A549 (cell line): Measurements from ENCODE around the gene GUCA2A. TPM values are rescaled to one million over a fixed set of nuclear protein-coding genes. Genes with fewer than 3 reads are reported as not detected.

Source experiments
- ATAC-seq, 2 experiments: fragments of 200-7000 bp in 1 of 2; fragments of >200 bp in 1 of 2; cut with Nextera tagmentation in 1 of 2; cut with Tn5 transposase in 1 of 2; 3 replicates each; pipeline versions ENCODE4 v1.8.0 to v1.9.1; 2018 to 2020; ENCODE audit warnings: mild to moderate bottlenecking in 1 of 2, moderate library complexity in 1 of 2
- CTCF ChIA-PET: fragments of 300-600 bp; sonication (Branson Sonifier 250); formaldehyde crosslinking; extraction: SDS; loops from one replicate; lab custom pipeline; 2021; ENCODE audit warnings: antibody characterized with exemption, inconsistent platforms; lab: Yijun Ruan, JAX
- POLR2A ChIA-PET: fragments of 350-600 bp; formaldehyde crosslinking; extraction: SDS; loops from one replicate; lab custom pipeline; 2021; ENCODE audit warnings: antibody characterized with exemption, inconsistent platforms; lab: Yijun Ruan, JAX
- DNase-seq, 2 experiments: peaks; one replicate each; pipeline versions ENCODE4 v3.0.0 to v3.0.0-alpha.2; 2011 to 2016; ENCODE audit warnings: low read depth in 1 of 2, low spot score in 1 of 2
- FAIRE-seq: peaks from 2 replicates; lab custom pipeline; 2011; peaks lifted over from hg19 to GRCh38; lab: Jason Lieb, UNC
- H3K27ac ChIP-seq, 2 experiments: fragments of >200 bp; sonication (Bioruptor Twin); formaldehyde crosslinking; 3 replicates each; pipeline ENCODE4 v1.5.1; 2016 to 2017
- H3K4me1 ChIP-seq: fragments of >200 bp; sonication (Bioruptor Twin); formaldehyde crosslinking; 3 replicates; pipeline ENCODE4 v1.6.1; 2016
- H3K4me2 ChIP-seq: fragments of >200 bp; sonication (Bioruptor Twin); formaldehyde crosslinking; 3 replicates; pipeline ENCODE4 v1.6.1; 2016
- H3K4me3 ChIP-seq: fragments of >200 bp; sonication (Bioruptor Twin); formaldehyde crosslinking; 3 replicates; pipeline ENCODE4 v1.5.1; 2016
- H3K9me3 ChIP-seq: fragments of >200 bp; sonication (Bioruptor Twin); formaldehyde crosslinking; 3 replicates; pipeline ENCODE4 v1.6.1; 2016
- BHLHE40 ChIP-seq: IDR thresholded peaks from 2 replicates; pipeline ENCODE4 v1.6.1; 2012; ENCODE audit warnings: low read depth, low read length, inconsistent platforms
- ELK1 ChIP-seq: fragments of 150-350 bp; IDR thresholded peaks from 2 replicates; pipeline ENCODE4 v1.6.1; 2014; ENCODE audit warnings: low read depth, mild to moderate bottlenecking, low read length
- FOSL2 ChIP-seq, 2 experiments: fragments of 450-650 bp in 1 of 2; fragments of >200 bp in 1 of 2; sonication (Bioruptor Twin) in 1 of 2; formaldehyde crosslinking; IDR thresholded peaks; 2 replicates each; pipeline versions ENCODE4 v1.5.0 to v1.6.1; 2016 to 2020; ENCODE audit warnings: mild to moderate bottlenecking in 1 of 2, moderate library complexity in 1 of 2
- GATA3 ChIP-seq: IDR thresholded peaks from 2 replicates; pipeline ENCODE4 v1.6.1; 2012; ENCODE audit warnings: borderline replicate concordance
- HDAC2 ChIP-seq: fragments of 200-600 bp; sonication (generic); IDR thresholded peaks from 2 replicates; pipeline ENCODE4 v1.6.1; 2016
- HEYL ChIP-seq: fragments of 250-450 bp; sonication (Bioruptor Pico); IDR thresholded peaks from 2 replicates; pipeline ENCODE4 v1.8.0; 2021; ENCODE audit warnings: mild to moderate bottlenecking, moderate library complexity
- HOXB13 ChIP-seq: fragments of 250-450 bp; sonication (Bioruptor Pico); IDR thresholded peaks from 2 replicates; pipeline ENCODE4 v1.5.0; 2020; ENCODE audit warnings: low read depth, mild to moderate bottlenecking, moderate library complexity
- HOXB5 ChIP-seq: fragments of 250-450 bp; sonication (Bioruptor Pico); IDR thresholded peaks from 2 replicates; pipeline ENCODE4 v1.5.0; 2020; ENCODE audit warnings: mild to moderate bottlenecking, moderate library complexity
- KDM1A ChIP-seq: fragments of 200-600 bp; sonication (generic); IDR thresholded peaks from 2 replicates; pipeline ENCODE4 v1.6.1; 2016; ENCODE audit warnings: low read depth, mild to moderate bottlenecking
- KDM5A ChIP-seq: fragments of 200-600 bp; sonication (generic); IDR thresholded peaks from 2 replicates; pipeline ENCODE4 v1.6.1; 2016; ENCODE audit warnings: antibody characterized with exemption, mild to moderate bottlenecking
- MAFK ChIP-seq: fragments of 450-650 bp; IDR thresholded peaks from 2 replicates; pipeline ENCODE4 v1.6.1; 2014; ENCODE audit not compliant: partially characterized antibody
- MAX ChIP-seq: IDR thresholded peaks from 2 replicates; pipeline ENCODE4 v1.6.1; 2012
- NFE2L2 ChIP-seq: fragments of 150-350 bp; conservative IDR thresholded peaks from 2 replicates; pipeline ENCODE4 v1.6.1; 2014; ENCODE audit warnings: low read length
- RAD21 ChIP-seq, 2 experiments: fragments of >200 bp in 1 of 2; sonication (Bioruptor Twin) in 1 of 2; formaldehyde crosslinking in 1 of 2; IDR thresholded peaks in 1 of 2; conservative IDR thresholded peaks in 1 of 2; 2 replicates in 1 of 2; 3 replicates in 1 of 2; pipeline ENCODE4 v1.6.1; 2012 to 2018; ENCODE audit warnings: inconsistent platforms in 1 of 2
- RCOR1 ChIP-seq: fragments of 150-350 bp; IDR thresholded peaks from 2 replicates; pipeline ENCODE4 v1.6.1; 2014; ENCODE audit warnings: antibody characterized with exemption, low read length, low read depth
- RNF2 ChIP-seq: fragments of 200-600 bp; sonication (generic); IDR thresholded peaks from 2 replicates; pipeline ENCODE4 v1.6.1; 2016; ENCODE audit warnings: low read depth, mild to moderate bottlenecking, antibody characterized with exemption, moderate library complexity, borderline replicate concordance
- SREBF2 ChIP-seq: fragments of 450-650 bp; IDR thresholded peaks from 2 replicates; pipeline ENCODE4 v1.6.1; 2014; ENCODE audit warnings: mild to moderate bottlenecking, moderate library complexity
- ZNF302 ChIP-seq: fragments of 250-450 bp; sonication (Bioruptor Pico); IDR thresholded peaks from 2 replicates; pipeline ENCODE4 v1.9.0; 2021; ENCODE audit warnings: inconsistent platforms, mild to moderate bottlenecking, moderate library complexity
- WGBS: methylation state at CpG from one replicate; pipeline ENCODE4 v1.1.6; 2017; ENCODE audit errors: missing lambda C conversion rate; 5-methylcytosine and 5-hydroxymethylcytosine counted together
- polyA plus RNA-seq, 4 experiments: library from polyadenylated mRNA; depleted of rRNA in 3 of 4; stranded (reverse); fragments of >200 nt; fragmentation: RNase III in 1 of 4; extraction: RNeasy Plus Mini Kit Qiagen cat#74134 plus additional on column Dnase treatment in 1 of 4; gene quantifications; 2 replicates in 3 of 4; 3 replicates in 1 of 4; pipeline ENCODE4 v1.2.3, GENCODE V29; 2011 to 2017
- TF ChIP-seq, protein P1 (sequence below): fragments of 250-450 bp; sonication (Bioruptor Pico); IDR thresholded peaks from 2 replicates; pipeline ENCODE4 v1.5.0; 2021; ENCODE audit warnings: mild to moderate bottlenecking, moderate library complexity, borderline replicate concordance
- TF ChIP-seq, protein P2 (sequence below): fragments of 250-450 bp; sonication (Bioruptor Pico); IDR thresholded peaks from 2 replicates; pipeline ENCODE4 v1.5.0; 2020; ENCODE audit warnings: low read depth, mild to moderate bottlenecking, moderate library complexity

The GUCA2A gene
- polyA plus RNA-seq, 2 of the 4 experiments (the other 2 are of a cell fraction): not detected

GRCh38 chr1:42183957-42184268 is 19.4 kb upstream of the GUCA2A start:
- no peaks in the 10 kb centered on the region for H3K9me3 ChIP-seq
- no peak for ATAC-seq
- H3K27ac ChIP-seq: no peak overlapping the region
- DNase-seq: no peak
- ChIA-PET POLR2A (no interaction called here), CTCF (interaction anchor here (0.7 to 8.2 kb wide), 3 partner anchors 9 to 58 kb away, joined by 3 to 29 read pairs (median 3); no protein-coding TSS in a partner anchor)
- no peak for FAIRE-seq
- H3K4me1 ChIP-seq: no peaks in the 10 kb centered on the region
- no peak overlapping the region for H3K4me2 ChIP-seq
- TF ChIP-seq HDAC2 (no peak), NFE2L2 (no peak), MAFK (no peak)
- TF ChIP-seq, protein P1, sequence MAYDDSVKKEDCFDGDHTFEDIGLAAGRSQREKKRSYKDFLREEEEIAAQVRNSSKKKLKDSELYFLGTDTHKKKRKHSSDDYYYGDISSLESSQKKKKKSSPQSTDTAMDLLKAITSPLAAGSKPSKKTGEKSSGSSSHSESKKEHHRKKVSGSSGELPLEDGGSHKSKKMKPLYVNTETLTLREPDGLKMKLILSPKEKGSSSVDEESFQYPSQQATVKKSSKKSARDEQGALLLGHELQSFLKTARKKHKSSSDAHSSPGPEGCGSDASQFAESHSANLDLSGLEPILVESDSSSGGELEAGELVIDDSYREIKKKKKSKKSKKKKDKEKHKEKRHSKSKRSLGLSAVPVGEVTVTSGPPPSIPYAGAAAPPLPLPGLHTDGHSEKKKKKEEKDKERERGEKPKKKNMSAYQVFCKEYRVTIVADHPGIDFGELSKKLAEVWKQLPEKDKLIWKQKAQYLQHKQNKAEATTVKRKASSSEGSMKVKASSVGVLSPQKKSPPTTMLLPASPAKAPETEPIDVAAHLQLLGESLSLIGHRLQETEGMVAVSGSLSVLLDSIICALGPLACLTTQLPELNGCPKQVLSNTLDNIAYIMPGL: no peak
- TF ChIP-seq, all 56 proteins: peak for 0
- WGBS: 97% methylated on average over 6 of the region's 6 CpGs
- no peak overlapping the region for H3K4me3 ChIP-seq

DNA sequence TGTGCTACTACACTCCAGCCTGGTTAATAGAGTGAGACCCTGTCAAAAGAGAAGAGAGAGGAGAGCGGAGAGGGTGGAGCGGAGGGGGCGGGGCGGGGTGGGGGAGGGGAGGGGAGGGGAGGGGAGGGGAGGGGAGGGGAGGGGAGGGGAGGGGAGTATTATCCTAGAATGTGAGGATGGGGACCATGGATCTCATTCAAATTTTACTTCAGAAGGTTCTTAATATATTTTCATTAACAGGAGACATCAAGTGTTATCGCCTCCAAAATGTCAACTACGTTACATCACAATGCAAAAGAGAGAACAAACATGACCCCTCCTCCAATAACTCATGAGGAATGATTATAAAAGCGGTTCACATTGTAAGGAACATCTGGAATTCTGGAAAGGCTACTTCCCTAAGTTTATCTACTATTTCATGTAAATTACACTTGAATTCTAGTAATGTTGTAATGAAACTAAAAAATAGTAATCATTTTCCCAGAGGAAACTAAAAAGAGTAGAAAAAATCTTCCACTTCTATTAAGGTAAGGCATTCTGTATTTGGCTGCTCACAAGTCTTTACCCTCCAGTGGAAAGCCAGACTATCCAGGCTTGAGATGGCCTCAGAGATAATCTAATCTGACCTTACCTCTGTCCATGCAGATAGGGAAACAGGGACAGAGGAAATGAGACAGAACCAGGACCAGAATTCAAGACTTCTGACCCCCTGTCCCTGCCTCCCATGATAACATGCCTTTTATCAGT is 18.8 kb upstream of the GUCA2A start:
- ChIA-PET CTCF (interaction anchor here (0.7 to 8.2 kb wide), 3 partner anchors 8 to 58 kb away, joined by 3 to 29 read pairs (median 3); no protein-coding TSS in a partner anchor), POLR2A (no interaction called here)
- ATAC-seq (no peak), DNase-seq (no peak), FAIRE-seq (no peak)
- TF ChIP-seq MAX: no peak
- no peak for TF ChIP-seq BHLHE40
- TF ChIP-seq RNF2: no peak
- TF ChIP-seq FOSL2 (IDR thresholded peaks at IDR 0.05): no peak
- TF ChIP-seq FOSL2 (CRISPR knock-in tag; IDR thresholded peaks at IDR 0.05): no peak
- no peak for TF ChIP-seq RAD21 (conservative IDR thresholded peaks at IDR 0.05 in 1 of 2, IDR thresholded peaks at IDR 0.05 in 1 of 2)
- no peak for TF ChIP-seq SREBF2
- no peak for TF ChIP-seq KDM1A
- TF ChIP-seq ZNF302: no peak
- no peak for TF ChIP-seq HDAC2
- TF ChIP-seq HOXB5: no peak
- TF ChIP-seq HEYL (CRISPR knock-in tag): no peak
- no peak for TF ChIP-seq RCOR1
- TF ChIP-seq HOXB13 (CRISPR knock-in tag): no peak
- TF ChIP-seq, protein P1: no peak
- no peak for TF ChIP-seq ELK1
- no peak for TF ChIP-seq GATA3
- TF ChIP-seq KDM5A: no peak
- TF ChIP-seq, protein P2, sequence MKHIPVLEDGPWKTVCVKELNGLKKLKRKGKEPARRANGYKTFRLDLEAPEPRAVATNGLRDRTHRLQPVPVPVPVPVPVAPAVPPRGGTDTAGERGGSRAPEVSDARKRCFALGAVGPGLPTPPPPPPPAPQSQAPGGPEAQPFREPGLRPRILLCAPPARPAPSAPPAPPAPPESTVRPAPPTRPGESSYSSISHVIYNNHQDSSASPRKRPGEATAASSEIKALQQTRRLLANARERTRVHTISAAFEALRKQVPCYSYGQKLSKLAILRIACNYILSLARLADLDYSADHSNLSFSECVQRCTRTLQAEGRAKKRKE (CRISPR knock-in tag): no peak
- 74% methylated on average over 5 of the region's 7 CpGs for WGBS
- Histone ChIP-seq H3K4me3 (no peak overlapping the region), H3K4me2 (no peak overlapping the region), H3K4me1 (no peaks in the 10 kb centered on the region), H3K27ac (no peak overlapping the region), H3K9me3 (no peaks in the 10 kb centered on the region)
